ENCODE data around the gene LPP. TPM values are rescaled to one million over a fixed set of nuclear protein-coding genes. Genes with fewer than 3 reads are reported as not detected.
A peak's percentile ranks its signal among the peaks of the same experiment; 100 is the strongest.

Gene LPP
- total RNA-seq, 1 donor from 2014 or later = 222 TPM

DNA sequence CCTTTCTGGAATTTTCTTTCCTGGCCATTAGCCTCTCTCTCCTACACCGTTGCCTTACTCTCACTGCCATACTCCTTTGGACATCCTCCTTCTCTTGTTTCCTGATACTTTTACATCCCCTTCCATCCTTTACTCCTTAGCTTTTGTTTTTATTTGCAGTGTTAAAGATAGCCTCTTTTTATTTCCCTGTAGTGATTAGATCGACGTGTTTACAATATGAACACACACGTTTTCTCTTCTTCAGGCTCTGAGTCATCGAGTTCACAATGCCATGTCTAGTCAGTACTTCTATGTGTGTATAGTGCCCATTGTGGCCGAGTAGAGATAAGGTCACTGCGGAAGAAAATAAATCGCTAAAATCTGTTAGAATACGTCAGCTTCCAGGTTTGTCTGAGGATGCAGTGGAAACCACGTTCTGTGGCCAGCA, 208.5 kb downstream of the LPP start:
- Mint-ChIP-seq H3K27me3 (ENCODE audit: low read depth, unreplicated experiment) (no peaks in the 10 kb centered on the region), H3K4me3 (ENCODE audit: unreplicated experiment) (no peak overlapping the region), H3K4me1 (ENCODE audit: low read depth, unreplicated experiment) (peaks cover 25% of the 10 kb centered on the region), H3K36me3 (ENCODE audit: low read depth, unreplicated experiment) (peaks cover 12% of the 10 kb centered on the region), H3K9me3 (ENCODE audit: unreplicated experiment) (no peaks in the 10 kb centered on the region), H3K27ac (ENCODE audit: unreplicated experiment) (peak overlapping the region; percentile 44)
- H3K4me2 ChIP-seq (ENCODE audit: low read length) = peak overlapping the region; percentile 49
- H3K9me3 ChIP-seq (ENCODE audit: insufficient read depth, low read depth, low read length) = no peaks in the 10 kb centered on the region
- peak; percentile 95 for DNase-seq (ENCODE audit: low read depth)
- peaks cover 77% of the 10 kb centered on the region for H4K20me1 ChIP-seq (ENCODE audit: insufficient read depth, low read length)
- H3K4me3 ChIP-seq (ENCODE audit: insufficient read depth, low read depth, low read length) = no peak overlapping the region
- peaks cover 90% of the 10 kb centered on the region for H3K79me2 ChIP-seq (ENCODE audit: insufficient read depth, low read length)
- H2AFZ ChIP-seq (ENCODE audit: low read depth, low read length) = no peak overlapping the region
- H3K36me3 ChIP-seq (ENCODE audit: insufficient read depth, low read length) = peaks cover 4% of the 10 kb centered on the region
- peak; percentile 62 for FAIRE-seq
- no peaks in the 10 kb centered on the region for H3K27me3 ChIP-seq (ENCODE audit: insufficient read depth, low read length)
- peak overlapping the region; percentile 56 for H3K9ac ChIP-seq (ENCODE audit: low read length)
- H3K4me1 ChIP-seq (ENCODE audit: insufficient read depth, low read length) = peaks cover 20% of the 10 kb centered on the region
- H3K27ac ChIP-seq (ENCODE audit: low read depth, low read length) = peak overlapping the region; percentile 77
- TF ChIP-seq, protein P1, sequence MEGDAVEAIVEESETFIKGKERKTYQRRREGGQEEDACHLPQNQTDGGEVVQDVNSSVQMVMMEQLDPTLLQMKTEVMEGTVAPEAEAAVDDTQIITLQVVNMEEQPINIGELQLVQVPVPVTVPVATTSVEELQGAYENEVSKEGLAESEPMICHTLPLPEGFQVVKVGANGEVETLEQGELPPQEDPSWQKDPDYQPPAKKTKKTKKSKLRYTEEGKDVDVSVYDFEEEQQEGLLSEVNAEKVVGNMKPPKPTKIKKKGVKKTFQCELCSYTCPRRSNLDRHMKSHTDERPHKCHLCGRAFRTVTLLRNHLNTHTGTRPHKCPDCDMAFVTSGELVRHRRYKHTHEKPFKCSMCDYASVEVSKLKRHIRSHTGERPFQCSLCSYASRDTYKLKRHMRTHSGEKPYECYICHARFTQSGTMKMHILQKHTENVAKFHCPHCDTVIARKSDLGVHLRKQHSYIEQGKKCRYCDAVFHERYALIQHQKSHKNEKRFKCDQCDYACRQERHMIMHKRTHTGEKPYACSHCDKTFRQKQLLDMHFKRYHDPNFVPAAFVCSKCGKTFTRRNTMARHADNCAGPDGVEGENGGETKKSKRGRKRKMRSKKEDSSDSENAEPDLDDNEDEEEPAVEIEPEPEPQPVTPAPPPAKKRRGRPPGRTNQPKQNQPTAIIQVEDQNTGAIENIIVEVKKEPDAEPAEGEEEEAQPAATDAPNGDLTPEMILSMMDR (IDR thresholded peaks at IDR 0.05; ENCODE audit: insufficient read depth, low read depth, low read length) = peak; percentile 24
- TF ChIP-seq EZH2 (IDR thresholded peaks at IDR 0.05; ENCODE audit: insufficient read depth, low read length) = no peak

DNA sequence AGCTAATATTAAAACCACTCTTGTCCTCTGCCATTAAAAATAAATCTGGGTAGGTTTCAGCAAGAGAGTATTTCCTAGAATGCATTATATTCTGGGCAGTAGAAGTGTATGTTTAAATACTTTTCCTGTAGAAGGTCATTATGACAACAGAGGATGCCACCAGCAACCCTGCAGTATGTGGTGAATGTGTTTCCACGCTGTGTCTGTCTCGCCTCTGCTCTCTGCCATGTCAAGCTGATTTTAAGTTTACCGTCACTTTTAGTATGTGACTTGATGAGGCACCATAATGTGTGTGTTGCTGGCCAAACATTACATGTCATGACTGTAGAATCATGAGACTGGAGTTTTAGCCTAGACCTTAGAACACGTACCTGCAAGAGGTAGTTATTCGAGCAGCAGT, 211.2 kb downstream of the LPP start:
- H3K36me3 Mint-ChIP-seq (ENCODE audit: low read depth, unreplicated experiment) = peaks cover 8% of the 10 kb centered on the region
- peaks cover 75% of the 10 kb centered on the region for H4K20me1 ChIP-seq (ENCODE audit: insufficient read depth, low read length)
- FAIRE-seq (no peak), DNase-seq (ENCODE audit: low read depth) (no peak)
- peaks cover 4% of the 10 kb centered on the region for H3K36me3 ChIP-seq (ENCODE audit: insufficient read depth, low read length)
- no peak overlapping the region for H3K27ac Mint-ChIP-seq (ENCODE audit: unreplicated experiment)
- no peak overlapping the region for H3K27ac ChIP-seq (ENCODE audit: low read depth, low read length)
- no peaks in the 10 kb centered on the region for H3K27me3 Mint-ChIP-seq (ENCODE audit: low read depth, unreplicated experiment)
- no peak overlapping the region for H3K9ac ChIP-seq (ENCODE audit: low read length)
- peaks cover 28% of the 10 kb centered on the region for H3K4me1 Mint-ChIP-seq (ENCODE audit: low read depth, unreplicated experiment)
- H3K4me2 ChIP-seq (ENCODE audit: low read length) = no peak overlapping the region
- no peak overlapping the region for H3K4me3 ChIP-seq (ENCODE audit: insufficient read depth, low read depth, low read length)
- no peak overlapping the region for H3K4me3 Mint-ChIP-seq (ENCODE audit: unreplicated experiment)
- TF ChIP-seq EZH2 (IDR thresholded peaks at IDR 0.05; ENCODE audit: insufficient read depth, low read length) = no peak
- TF ChIP-seq, protein P1 (IDR thresholded peaks at IDR 0.05; ENCODE audit: insufficient read depth, low read depth, low read length) = no peak
- H3K79me2 ChIP-seq (ENCODE audit: insufficient read depth, low read length) = peaks cover 88% of the 10 kb centered on the region
- no peaks in the 10 kb centered on the region for H3K9me3 Mint-ChIP-seq (ENCODE audit: unreplicated experiment)
- H3K27me3 ChIP-seq (ENCODE audit: insufficient read depth, low read length) = no peaks in the 10 kb centered on the region
- H3K9me3 ChIP-seq (ENCODE audit: insufficient read depth, low read depth, low read length) = no peaks in the 10 kb centered on the region
- H2AFZ ChIP-seq (ENCODE audit: low read depth, low read length) = no peak overlapping the region
- peaks cover 20% of the 10 kb centered on the region for H3K4me1 ChIP-seq (ENCODE audit: insufficient read depth, low read length)

DNA sequence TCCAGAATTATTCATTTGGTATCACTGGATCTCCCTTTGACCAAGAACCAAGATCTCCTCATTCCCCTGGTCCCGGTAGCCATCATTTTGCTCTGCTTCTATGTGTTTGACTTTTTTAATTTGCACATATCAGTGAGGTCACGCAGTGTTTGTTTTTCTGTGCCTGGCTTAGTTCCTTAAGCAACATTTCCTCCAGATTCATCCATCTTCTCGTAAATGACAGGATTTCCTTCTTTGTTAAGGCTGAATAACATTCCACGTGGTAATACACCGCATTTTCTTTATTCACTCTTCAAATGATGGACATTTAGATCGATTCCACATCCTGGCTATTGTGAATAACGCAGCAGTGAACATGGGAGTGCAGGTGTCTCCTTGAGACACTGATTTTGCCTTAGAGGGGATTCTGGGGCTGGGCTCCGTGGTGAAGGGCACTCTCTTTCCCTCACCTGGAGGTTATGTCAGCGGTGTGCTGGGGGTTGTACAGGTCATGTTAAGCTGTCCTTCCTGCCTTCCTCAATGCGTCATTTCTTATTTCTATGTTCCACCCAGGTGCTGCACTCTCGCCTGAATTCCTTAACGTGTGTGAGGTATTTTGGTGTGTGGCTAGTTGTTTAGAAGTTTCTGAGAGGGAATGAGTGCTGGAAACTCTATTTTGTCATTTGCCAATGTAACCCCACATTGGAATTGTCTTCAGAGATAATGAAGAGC, 212.2 kb downstream of the LPP start:
- Histone ChIP-seq H3K79me2 (ENCODE audit: insufficient read depth, low read length) (peaks cover 88% of the 10 kb centered on the region), H3K4me2 (ENCODE audit: low read length) (peak overlapping the region; percentile 7), H4K20me1 (ENCODE audit: insufficient read depth, low read length) (peaks cover 79% of the 10 kb centered on the region), H3K4me3 (ENCODE audit: insufficient read depth, low read depth, low read length) (no peak overlapping the region), H3K27me3 (ENCODE audit: insufficient read depth, low read length) (no peaks in the 10 kb centered on the region), H3K27ac (ENCODE audit: low read depth, low read length) (no peak overlapping the region), H3K4me1 (ENCODE audit: insufficient read depth, low read length) (peaks cover 20% of the 10 kb centered on the region), H2AFZ (ENCODE audit: low read depth, low read length) (no peak overlapping the region), H3K36me3 (ENCODE audit: insufficient read depth, low read length) (peaks cover 4% of the 10 kb centered on the region), H3K9me3 (ENCODE audit: insufficient read depth, low read depth, low read length) (no peaks in the 10 kb centered on the region), H3K9ac (ENCODE audit: low read length) (peak overlapping the region; percentile 0)
- peaks cover 28% of the 10 kb centered on the region for H3K4me1 Mint-ChIP-seq (ENCODE audit: low read depth, unreplicated experiment)
- DNase-seq (ENCODE audit: low read depth) (peak; percentile 78), FAIRE-seq (no peak)
- TF ChIP-seq, protein P1 (IDR thresholded peaks at IDR 0.05; ENCODE audit: insufficient read depth, low read depth, low read length) = no peak
- no peak for TF ChIP-seq EZH2 (IDR thresholded peaks at IDR 0.05; ENCODE audit: insufficient read depth, low read length)
- H3K36me3 Mint-ChIP-seq (ENCODE audit: low read depth, unreplicated experiment) = peaks cover 7% of the 10 kb centered on the region
- no peak overlapping the region for H3K4me3 Mint-ChIP-seq (ENCODE audit: unreplicated experiment)
- no peak overlapping the region for H3K27ac Mint-ChIP-seq (ENCODE audit: unreplicated experiment)
- no peaks in the 10 kb centered on the region for H3K27me3 Mint-ChIP-seq (ENCODE audit: low read depth, unreplicated experiment)
- no peaks in the 10 kb centered on the region for H3K9me3 Mint-ChIP-seq (ENCODE audit: unreplicated experiment)
